ENCODE results near the gene TECPR2.

GRCh38 chr14:102511538-102511937, 148.8 kb downstream of the TECPR2 start:
- TF ChIP-seq TAF1 (IDR thresholded peaks at IDR 0.05; ENCODE audit: borderline replicate concordance, low read depth, low read length) (no peak), POLR2A (IDR thresholded peaks at IDR 0.05; ENCODE audit: low read depth, low read length) (no peak), POLR2AphosphoS5 (IDR thresholded peaks at IDR 0.05; ENCODE audit: low read depth, low read length) (no peak)

Measured in GM12892 (cell line).